ENCODE measurements around the gene CAPRIN1. TPM values are rescaled to one million over a fixed set of nuclear protein-coding genes. Genes with fewer than 3 reads are reported as not detected.
"Not testable (repeated sequence)": the region's sequence is repeated elsewhere in the genome, so short reads cannot be mapped to it uniquely, and the experiment has no call there.

Gene CAPRIN1
- total RNA-seq, 1 experiment from 2014 or later = 301 TPM

- H3K9me3 Mint-ChIP-seq = no peaks in the 10 kb centered on the region
- Histone ChIP-seq H2BK12ac (ENCODE audit: insufficient read length, low read depth, low read length) (no peak overlapping the region), H4K20me1 (ENCODE audit: control insufficient read depth, insufficient read depth, insufficient read length) (no peaks in the 10 kb centered on the region), H2BK120ac (ENCODE audit: low read depth, low read length, poor library complexity, severe bottlenecking) (no peak overlapping the region), H3K23ac (ENCODE audit: insufficient read length, low read depth, low read length) (no peak overlapping the region), H3T11ph (ENCODE audit: low read length) (no peak overlapping the region), H2AFZ (ENCODE audit: low read length) (no peak overlapping the region), H3K4me2 (ENCODE audit: insufficient read depth, insufficient read length, low read length) (no peak overlapping the region), H2BK20ac (ENCODE audit: low read depth, low read length, poor library complexity, severe bottlenecking) (no peak overlapping the region), H3K79me2 (ENCODE audit: insufficient read depth, low read length) (no peaks in the 10 kb centered on the region), H3K27ac (ENCODE audit: insufficient read length, low read depth, low read length) (no peak overlapping the region), H3K56ac (ENCODE audit: insufficient read length, low read depth, low read length) (no peak overlapping the region), H2BK15ac (ENCODE audit: low read depth, low read length) (no peak overlapping the region), H3K4me1 (ENCODE audit: insufficient read depth, low read length) (no peaks in the 10 kb centered on the region), H2BK5ac (ENCODE audit: insufficient read length, low read length) (no peak overlapping the region), H3K79me1 (ENCODE audit: insufficient read depth, low read depth, low read length, poor library complexity, severe bottlenecking) (peaks cover 3% of the 10 kb centered on the region), H3K9me3 (ENCODE audit: control insufficient read depth, low read depth, low read length) (no peaks in the 10 kb centered on the region), H3K18ac (ENCODE audit: insufficient read length, low read depth, low read length) (no peak overlapping the region), H4K8ac (replicated peaks; ENCODE audit: insufficient read length, low read depth, low read length) (no peak overlapping the region), H3K4ac (ENCODE audit: low read depth, low read length) (no peak overlapping the region), H4K5ac (ENCODE audit: insufficient read length, low read depth, low read length) (no peak overlapping the region), H3K9ac (ENCODE audit: extremely low read depth, insufficient read length, low read length) (no peak overlapping the region), H2AK5ac (ENCODE audit: insufficient read length, low read length) (no peak overlapping the region), H3K14ac (ENCODE audit: insufficient read depth, low read length) (no peak overlapping the region), H3K23me2 (ENCODE audit: insufficient read length, low read depth, low read length, poor library complexity, severe bottlenecking) (no peaks in the 10 kb centered on the region), H4K91ac (ENCODE audit: insufficient read length, low read depth, low read length) (no peak overlapping the region), H3K27me3 (ENCODE audit: insufficient read depth, low read length) (no peaks in the 10 kb centered on the region)
- H3K36me3 Mint-ChIP-seq (ENCODE audit: insufficient read depth in 1 of 3, low read depth in 3 of 3) = peaks cover 55 to 93% (median 92%) of the 10 kb centered on the region in 3 experiments
- H3K4me3 Mint-ChIP-seq = no peak overlapping the region
- no CpG with 5 or more reads among the region's 1 CpG for WGBS (ENCODE audit: extremely low coverage, insufficient read length, low lambda C conversion rate)
- TF ChIP-seq CTCF (conservative IDR thresholded peaks at IDR 0.05) = no peak
- H3K4me1 Mint-ChIP-seq = no peaks in the 10 kb centered on the region
- H3K27ac Mint-ChIP-seq = no peak overlapping the region
- no peaks in the 10 kb centered on the region for H3K27me3 Mint-ChIP-seq (ENCODE audit: low read depth)
- no peak for DNase-seq
These were observed 40.3 kb downstream of the CAPRIN1 start for GRCh38 chr11:34091825-34092224.

GRCh38 chr11:34094900-34095299 is 43.4 kb downstream of the CAPRIN1 start:
- not testable (repeated sequence) for H3K56ac ChIP-seq (ENCODE audit: insufficient read length, low read depth, low read length); H2BK5ac ChIP-seq (ENCODE audit: insufficient read length, low read length); H3K23ac ChIP-seq (ENCODE audit: insufficient read length, low read depth, low read length); H4K20me1 ChIP-seq (ENCODE audit: control insufficient read depth, insufficient read depth, insufficient read length); H3K4ac ChIP-seq (ENCODE audit: low read depth, low read length); H3K9ac ChIP-seq (ENCODE audit: extremely low read depth, insufficient read length, low read length); H3K27me3 ChIP-seq (ENCODE audit: insufficient read depth, low read length); H2AK5ac ChIP-seq (ENCODE audit: insufficient read length, low read length); H3K27me3 Mint-ChIP-seq (ENCODE audit: low read depth); H2AFZ ChIP-seq (ENCODE audit: low read length); H3K4me1 Mint-ChIP-seq; H3K4me2 ChIP-seq (ENCODE audit: insufficient read depth, insufficient read length, low read length); H2BK120ac ChIP-seq (ENCODE audit: low read depth, low read length, poor library complexity, severe bottlenecking); H3K23me2 ChIP-seq (ENCODE audit: insufficient read length, low read depth, low read length, poor library complexity, severe bottlenecking); H3K18ac ChIP-seq (ENCODE audit: insufficient read length, low read depth, low read length); H3K9me3 ChIP-seq (ENCODE audit: control insufficient read depth, low read depth, low read length); H3K79me1 ChIP-seq (ENCODE audit: insufficient read depth, low read depth, low read length, poor library complexity, severe bottlenecking); H3K4me1 ChIP-seq (ENCODE audit: insufficient read depth, low read length); H2BK20ac ChIP-seq (ENCODE audit: low read depth, low read length, poor library complexity, severe bottlenecking); H3K79me2 ChIP-seq (ENCODE audit: insufficient read depth, low read length); H3K27ac ChIP-seq (ENCODE audit: insufficient read length, low read depth, low read length); H4K5ac ChIP-seq (ENCODE audit: insufficient read length, low read depth, low read length); H3K9me3 Mint-ChIP-seq; H4K91ac ChIP-seq (ENCODE audit: insufficient read length, low read depth, low read length); DNase-seq; H2BK12ac ChIP-seq (ENCODE audit: insufficient read length, low read depth, low read length); H3T11ph ChIP-seq (ENCODE audit: low read length); H4K8ac ChIP-seq (replicated peaks; ENCODE audit: insufficient read length, low read depth, low read length); H3K14ac ChIP-seq (ENCODE audit: insufficient read depth, low read length); H2BK15ac ChIP-seq (ENCODE audit: low read depth, low read length); H3K4me3 Mint-ChIP-seq
- WGBS (ENCODE audit: extremely low coverage, insufficient read length, low lambda C conversion rate) = no CpG with 5 or more reads among the region's 2 CpGs
- Mint-ChIP-seq H3K27ac (peak overlapping the region in 2 of 3 experiments; percentile 52 to 85; a peak in 2 of 7 replicates), H3K36me3 (ENCODE audit: insufficient read depth in 1 of 3, low read depth in 3 of 3) (peaks cover 63 to 99% (median 99%) of the 10 kb centered on the region in 3 experiments; a peak in 6 of 7 replicates)
